Activated CD4-positive, alpha-beta T cell treated with anti-CD3 and anti-CD28 coated beads for 4 hours (primary cell): ENCODE measurements around the gene MPHOSPH8.
"Not testable (repeated sequence)": the region's sequence is repeated elsewhere in the genome, so short reads cannot be mapped to it uniquely, and the experiment has no call there.

ENCODE experiments used
- DNase-seq, 2 donors: peaks; one replicate each; pipeline ENCODE4 v3.0.0-alpha.2; 2020

MPHOSPH8 gene

GRCh38 chr13:19635926-19636325, 2.5 kb downstream of the MPHOSPH8 start:
- DNase-seq, result not testable (repeated sequence)

GRCh38 chr13:19643652-19644051, 10.2 kb downstream of the MPHOSPH8 start:
- DNase-seq, result no peak

- no peak for DNase-seq
Measured at GRCh38 chr13:19645000-19645399, 11.5 kb downstream of the MPHOSPH8 start.

DNA sequence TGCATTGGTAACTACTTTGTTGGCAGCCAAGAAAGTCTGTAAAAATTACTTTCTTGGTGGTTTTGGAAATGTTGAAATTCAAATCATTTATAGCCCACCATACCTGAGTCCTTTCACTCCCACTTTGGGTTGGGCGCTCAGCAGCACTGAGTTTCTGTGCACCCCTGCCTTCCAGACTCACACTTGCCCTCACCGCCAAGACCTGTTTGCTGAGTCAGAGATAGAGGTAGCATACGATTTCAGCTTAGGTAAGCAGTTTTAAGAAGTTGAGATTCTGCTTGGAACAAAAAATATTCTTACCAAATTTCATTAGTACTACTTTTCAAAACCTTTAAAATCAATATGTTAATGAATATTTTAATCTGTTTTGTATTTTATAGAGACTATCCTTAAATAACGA, 12.6 kb downstream of the MPHOSPH8 start:
- no peak for DNase-seq

DNA sequence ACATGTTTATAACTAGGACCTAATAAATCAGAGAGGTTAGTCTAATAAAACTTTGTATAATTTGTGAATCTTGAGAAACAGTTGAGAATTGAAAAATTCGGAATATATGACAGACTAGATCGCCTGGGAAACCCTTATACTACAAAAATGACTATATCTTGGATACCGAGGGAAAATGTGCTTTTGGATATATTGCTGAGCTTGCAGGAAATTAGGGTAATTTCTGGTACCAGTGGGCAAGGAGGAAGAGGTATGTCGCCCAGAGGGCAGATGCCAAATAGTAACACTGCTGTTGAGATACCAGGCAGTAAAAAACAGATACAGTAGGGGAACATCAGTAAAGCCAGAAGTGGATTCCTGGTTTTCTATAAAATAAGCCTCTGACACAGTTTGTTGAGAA, 17.3 kb downstream of the MPHOSPH8 start:
- no peak for DNase-seq

DNA sequence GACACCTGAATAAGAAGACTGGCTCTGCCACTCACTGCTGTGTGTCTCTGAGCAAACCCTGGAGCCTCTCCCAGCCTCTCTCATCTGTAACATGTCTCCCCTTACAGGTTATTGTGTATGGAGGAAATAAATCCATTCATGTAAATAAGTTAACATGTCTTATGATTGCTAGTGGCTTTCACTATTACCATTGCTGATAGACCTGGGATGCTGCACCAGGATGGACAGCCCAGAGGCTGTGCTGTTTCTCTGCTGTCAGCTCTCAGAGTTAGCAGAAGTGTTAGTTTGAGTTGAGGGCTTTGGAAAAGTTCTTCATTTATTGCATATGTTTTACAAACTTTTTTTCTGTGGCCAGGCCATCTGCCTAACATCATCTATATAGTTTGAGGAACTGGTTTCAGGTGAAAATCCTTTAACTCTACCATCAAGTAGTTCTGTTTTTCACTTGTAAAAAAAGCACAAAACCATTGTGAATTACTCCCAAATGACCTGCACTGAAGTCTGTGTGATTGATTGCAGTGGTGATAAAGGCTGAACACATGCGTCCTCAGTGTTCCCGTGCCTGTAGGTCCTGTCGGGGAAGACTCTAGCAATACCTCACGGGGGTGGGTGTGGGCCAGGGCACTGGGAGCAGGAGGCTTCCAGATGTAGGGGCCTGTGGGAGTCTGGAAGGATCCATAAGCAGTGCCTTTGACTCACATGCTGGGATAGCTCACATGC, 24.6 kb downstream of the MPHOSPH8 start:
- DNase-seq, result no peak

GRCh38 chr13:19658831-19659230, 25.4 kb downstream of the MPHOSPH8 start:
- no peak for DNase-seq

DNA sequence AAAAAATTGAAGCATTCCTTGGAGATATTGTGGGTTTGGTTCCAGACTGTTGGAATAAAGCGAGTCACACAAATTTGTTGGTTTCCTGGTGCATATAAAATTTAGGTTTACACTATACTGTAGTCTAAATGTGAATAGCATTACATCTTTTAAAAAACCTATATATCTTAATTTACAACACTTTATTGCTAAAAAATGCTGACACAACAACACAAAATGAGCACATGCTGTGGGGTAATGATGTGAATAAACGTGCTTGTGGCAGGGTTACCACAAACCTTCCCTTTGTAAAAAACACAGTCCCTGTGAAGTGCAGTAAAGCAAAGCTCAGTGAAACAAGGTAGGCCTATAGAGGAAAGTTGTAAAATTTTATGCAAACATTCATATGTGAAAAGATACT, 27.7 kb downstream of the MPHOSPH8 start:
- DNase-seq, result no peak

- DNase-seq, result no peak
Measured at GRCh38 chr13:19661561-19661960, 28.1 kb downstream of the MPHOSPH8 start.

GRCh38 chr13:19663416-19663979, 30.0 kb downstream of the MPHOSPH8 start:
- no peak for DNase-seq

- DNase-seq, result no peak
Measured at GRCh38 chr13:19664481-19665230, 31.2 kb downstream of the MPHOSPH8 start.

GRCh38 chr13:19665427-19665859, 32.0 kb downstream of the MPHOSPH8 start:
- no peak for DNase-seq

- DNase-seq, result no peak
Measured at GRCh38 chr13:19668778-19669177, 35.3 kb downstream of the MPHOSPH8 start.

- no peak for DNase-seq
Measured at GRCh38 chr13:19670147-19670546, 36.7 kb downstream of the MPHOSPH8 start.

GRCh38 chr13:19672990-19673389, 39.5 kb downstream of the MPHOSPH8 start:
- no peak for DNase-seq

DNA sequence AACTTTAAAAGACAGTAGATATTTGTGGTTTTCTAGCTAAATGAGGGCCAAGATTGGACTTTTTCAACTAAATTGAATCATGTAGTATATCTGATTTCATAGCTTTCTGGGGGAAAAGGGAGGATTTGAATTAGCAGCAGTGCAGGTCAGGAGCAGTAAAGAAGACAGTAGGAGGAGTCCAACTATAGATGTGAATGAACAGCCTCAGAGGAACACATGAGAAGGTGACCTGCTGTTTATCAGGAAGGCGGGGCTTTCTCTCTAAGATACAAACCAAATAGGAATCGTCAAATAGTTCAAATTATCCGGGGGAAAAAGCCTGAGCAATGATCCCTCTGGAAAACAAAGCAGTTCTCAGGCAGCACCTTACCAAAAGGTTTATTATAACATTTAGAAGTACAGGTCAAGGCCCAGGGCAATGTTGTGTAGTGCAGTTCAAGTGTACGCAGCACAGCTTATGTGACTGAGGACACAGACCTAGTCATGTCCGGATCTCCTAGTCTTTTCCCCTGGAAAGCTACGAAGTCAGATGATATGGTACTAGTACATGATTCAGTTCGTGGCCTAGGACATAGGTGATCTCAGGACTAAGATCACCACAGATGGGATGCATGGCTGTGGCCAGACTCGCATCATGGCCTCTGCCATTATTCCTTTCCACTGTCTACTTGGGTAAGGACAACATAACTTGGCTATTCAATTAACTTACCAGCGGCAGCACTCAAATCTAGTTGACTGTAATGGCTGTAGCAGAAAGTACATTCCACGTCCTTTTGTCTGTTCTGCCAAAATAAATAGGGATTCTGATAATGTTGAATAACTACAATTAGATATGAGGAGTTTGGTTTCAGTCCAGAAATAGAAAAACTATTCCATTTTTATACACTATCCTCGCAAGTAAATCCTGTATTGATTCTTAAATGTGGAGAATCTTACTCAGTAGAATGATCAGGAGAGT, 40.3 kb downstream of the MPHOSPH8 start:
- no peak for DNase-seq

DNA sequence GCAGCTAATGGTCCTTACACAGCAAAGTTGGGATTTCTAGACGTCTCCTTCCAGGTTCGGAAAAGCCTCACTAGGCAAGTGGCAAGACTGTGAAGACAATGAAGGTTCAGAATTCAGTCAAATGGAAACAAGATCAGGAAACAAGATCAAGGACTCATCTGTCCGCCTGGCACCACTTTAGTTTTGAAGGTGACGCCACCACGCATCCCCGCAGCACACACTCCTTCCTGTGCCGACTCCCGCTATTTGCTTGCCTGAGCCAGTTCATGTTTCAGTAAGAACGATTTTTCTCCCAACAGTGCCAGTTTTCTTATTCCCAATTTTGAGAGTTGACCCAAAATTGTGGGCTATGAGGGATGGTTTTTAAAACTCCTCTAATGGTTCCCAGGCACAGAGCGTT, 41.4 kb downstream of the MPHOSPH8 start:
- no peak for DNase-seq

GRCh38 chr13:19676168-19676567, 42.7 kb downstream of the MPHOSPH8 start:
- no peak for DNase-seq

DNA sequence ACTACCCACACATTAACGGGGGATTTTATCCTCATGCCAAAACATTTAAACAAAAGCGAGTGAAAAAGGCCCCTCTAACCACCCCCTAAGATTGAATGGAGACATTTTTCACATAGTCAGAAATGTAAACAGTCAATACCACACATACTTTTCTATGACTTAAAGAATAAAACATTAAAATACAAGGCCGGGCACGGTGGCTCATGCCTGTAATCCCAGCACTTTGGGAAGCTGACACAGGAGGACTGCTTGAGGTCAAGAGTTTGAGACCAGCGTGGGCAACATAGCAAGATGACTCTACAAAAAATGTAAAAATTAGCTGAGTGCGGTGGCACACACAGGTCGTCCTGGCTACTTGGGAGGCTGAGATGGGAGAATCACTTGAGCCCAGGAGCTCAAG, 47.3 kb downstream of the MPHOSPH8 start:
- DNase-seq, result no peak

DNA sequence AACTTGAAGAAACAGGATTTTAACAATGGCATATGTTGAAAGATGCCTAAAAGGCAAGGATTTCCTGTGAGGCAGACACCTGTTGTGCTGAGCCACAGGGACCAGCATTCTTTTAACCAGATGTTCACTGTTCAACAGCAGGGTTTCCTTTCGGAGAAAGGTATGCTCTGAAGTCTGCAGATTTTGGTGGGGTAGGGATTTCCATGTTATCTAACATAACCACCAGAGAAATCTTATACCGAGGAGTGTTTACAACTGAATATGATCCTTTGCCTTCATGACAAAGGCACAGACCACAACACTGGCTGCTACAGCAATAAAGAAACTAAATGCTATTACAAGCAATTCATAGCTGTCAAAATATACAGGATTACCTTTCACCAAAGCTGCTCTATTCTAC, 48.1 kb downstream of the MPHOSPH8 start:
- no peak for DNase-seq

DNA sequence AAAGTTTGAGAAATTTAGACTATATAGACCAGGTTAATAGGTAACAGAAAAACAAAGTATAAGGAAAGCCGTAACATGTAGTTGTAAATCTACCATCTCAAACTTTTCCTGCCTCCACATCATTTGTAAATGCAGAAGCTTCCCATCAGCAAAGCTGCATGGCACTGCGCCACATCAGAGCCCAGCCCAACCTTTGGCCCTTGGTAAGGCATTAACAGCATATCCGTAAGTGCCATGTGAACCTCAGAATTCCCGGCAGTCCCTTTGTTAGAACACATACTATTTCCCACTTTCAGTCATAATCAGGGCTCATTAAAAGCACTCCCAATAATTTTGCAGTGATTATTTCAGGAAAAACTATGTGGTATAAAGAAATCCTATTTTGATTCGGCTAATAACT, 51.6 kb downstream of the MPHOSPH8 start:
- no peak for DNase-seq

- DNase-seq, result no peak
Measured at GRCh38 chr13:19685437-19685836, 52.0 kb downstream of the MPHOSPH8 start.

- DNase-seq, result not testable (repeated sequence)
Measured at GRCh38 chr13:19691447-19691846, 58.0 kb downstream of the MPHOSPH8 start.
